HEK293 (cell line): ENCODE measurements around the gene CBX2.

Experiments
- AEBP2 ChIP-seq: fragments of 450-650 bp; formaldehyde crosslinking; IDR thresholded peaks from 2 replicates; pipeline ENCODE4 v1.5.1; 2016; ENCODE audit warnings: missing biosample characterization, missing genetic modification characterization, borderline replicate concordance
- CTCF ChIP-seq: fragments of 450-650 bp; formaldehyde crosslinking; IDR thresholded peaks from 2 replicates; pipeline ENCODE4 v1.5.1; 2016; ENCODE audit warnings: missing biosample characterization, missing genetic modification characterization
- KLF9 ChIP-seq: fragments of 450-650 bp; formaldehyde crosslinking; IDR thresholded peaks from 2 replicates; pipeline ENCODE4 v1.5.1; 2016; ENCODE audit warnings: missing biosample characterization, missing genetic modification characterization, low read depth
- ZBTB10 ChIP-seq: fragments of 450-650 bp; formaldehyde crosslinking; IDR thresholded peaks from 2 replicates; pipeline ENCODE4 v1.5.1; 2016; ENCODE audit warnings: missing biosample characterization, missing genetic modification characterization
- ZNF274 ChIP-seq, 2 experiments: fragments of 200-500 bp in 1 of 2; fragments of 450-650 bp in 1 of 2; sonication (Bioruptor generic) in 1 of 2; formaldehyde crosslinking in 1 of 2; IDR thresholded peaks; 2 replicates each; pipeline versions ENCODE4 v1.5.1 to v1.6.1; 2014 to 2016; ENCODE audit warnings: borderline replicate concordance in 1 of 2, inconsistent platforms in 1 of 2, low read length in 1 of 2, missing biosample characterization in 1 of 2, missing genetic modification characterization in 1 of 2
- ZNF311 ChIP-seq: fragments of 450-650 bp; formaldehyde crosslinking; IDR thresholded peaks from 2 replicates; pipeline ENCODE4 v1.5.1; 2017; ENCODE audit warnings: missing biosample characterization, missing genetic modification characterization, borderline replicate concordance

GRCh38 chr17:79752175-79752574, 25.8 kb upstream of the CBX2 start:
- TF ChIP-seq CTCF (tag by site-specific recombination) (no peak), ZNF311 (no peak), ZNF274 (IDR thresholded peaks at IDR 0.05; ENCODE audit: low read length) (no peak), ZNF274 (tag by site-specific recombination; IDR thresholded peaks at IDR 0.05; ENCODE audit: borderline replicate concordance) (no peak), AEBP2 (no peak), KLF9 (tag by site-specific recombination) (no peak), ZBTB10 (no peak)
